HG03108 (cell line): ENCODE measurements around the gene NSMF.

Experiments used
- ATAC-seq: cut with Tn5 transposase; IDR thresholded peaks from one replicate; pipeline ENCODE4 v1.9.1; 2021; ENCODE audit warnings: moderate library complexity; ENCODE audit not compliant: unreplicated experiment

Gene NSMF

GRCh38 chr9:137492464-137493363 lies 33.6 kb upstream of the NSMF start:
- ATAC-seq: no peak

GRCh38 chr9:137491735-137492432 lies 32.8 kb upstream of the NSMF start:
- ATAC-seq: no peak

GRCh38 chr9:137490532-137491186 lies 31.5 kb upstream of the NSMF start:
- no peak for ATAC-seq

GRCh38 chr9:137488906-137489305 lies 29.8 kb upstream of the NSMF start:
- ATAC-seq: no peak

GRCh38 chr9:137488327-137488653 lies 29.2 kb upstream of the NSMF start:
- ATAC-seq: no peak

- ATAC-seq: no peak
Observed at GRCh38 chr9:137487454-137488326, 28.6 kb upstream of the NSMF start.

GRCh38 chr9:137486545-137487453 lies 27.7 kb upstream of the NSMF start:
- ATAC-seq: no peak

- ATAC-seq: no peak
Observed at GRCh38 chr9:137486141-137486490, 27.0 kb upstream of the NSMF start.

- no peak for ATAC-seq
Observed at GRCh38 chr9:137485343-137486140, 26.4 kb upstream of the NSMF start.

- ATAC-seq: no peak
Observed at GRCh38 chr9:137484551-137485315, 25.6 kb upstream of the NSMF start.

GRCh38 chr9:137482094-137482781 lies 23.1 kb upstream of the NSMF start:
- ATAC-seq: peak; percentile 73

GRCh38 chr9:137480686-137481683 lies 21.9 kb upstream of the NSMF start:
- ATAC-seq: no peak

- no peak for ATAC-seq
Observed at GRCh38 chr9:137479892-137480685, 21.0 kb upstream of the NSMF start.

GRCh38 chr9:137478962-137479861 lies 20.1 kb upstream of the NSMF start:
- no peak for ATAC-seq

GRCh38 chr9:137478613-137478961 lies 19.5 kb upstream of the NSMF start:
- no peak for ATAC-seq
